ENCODE results near the gene APC2.
A peak's percentile ranks its signal among the peaks of the same experiment; 100 is the strongest.

The APC2 gene, protein sequence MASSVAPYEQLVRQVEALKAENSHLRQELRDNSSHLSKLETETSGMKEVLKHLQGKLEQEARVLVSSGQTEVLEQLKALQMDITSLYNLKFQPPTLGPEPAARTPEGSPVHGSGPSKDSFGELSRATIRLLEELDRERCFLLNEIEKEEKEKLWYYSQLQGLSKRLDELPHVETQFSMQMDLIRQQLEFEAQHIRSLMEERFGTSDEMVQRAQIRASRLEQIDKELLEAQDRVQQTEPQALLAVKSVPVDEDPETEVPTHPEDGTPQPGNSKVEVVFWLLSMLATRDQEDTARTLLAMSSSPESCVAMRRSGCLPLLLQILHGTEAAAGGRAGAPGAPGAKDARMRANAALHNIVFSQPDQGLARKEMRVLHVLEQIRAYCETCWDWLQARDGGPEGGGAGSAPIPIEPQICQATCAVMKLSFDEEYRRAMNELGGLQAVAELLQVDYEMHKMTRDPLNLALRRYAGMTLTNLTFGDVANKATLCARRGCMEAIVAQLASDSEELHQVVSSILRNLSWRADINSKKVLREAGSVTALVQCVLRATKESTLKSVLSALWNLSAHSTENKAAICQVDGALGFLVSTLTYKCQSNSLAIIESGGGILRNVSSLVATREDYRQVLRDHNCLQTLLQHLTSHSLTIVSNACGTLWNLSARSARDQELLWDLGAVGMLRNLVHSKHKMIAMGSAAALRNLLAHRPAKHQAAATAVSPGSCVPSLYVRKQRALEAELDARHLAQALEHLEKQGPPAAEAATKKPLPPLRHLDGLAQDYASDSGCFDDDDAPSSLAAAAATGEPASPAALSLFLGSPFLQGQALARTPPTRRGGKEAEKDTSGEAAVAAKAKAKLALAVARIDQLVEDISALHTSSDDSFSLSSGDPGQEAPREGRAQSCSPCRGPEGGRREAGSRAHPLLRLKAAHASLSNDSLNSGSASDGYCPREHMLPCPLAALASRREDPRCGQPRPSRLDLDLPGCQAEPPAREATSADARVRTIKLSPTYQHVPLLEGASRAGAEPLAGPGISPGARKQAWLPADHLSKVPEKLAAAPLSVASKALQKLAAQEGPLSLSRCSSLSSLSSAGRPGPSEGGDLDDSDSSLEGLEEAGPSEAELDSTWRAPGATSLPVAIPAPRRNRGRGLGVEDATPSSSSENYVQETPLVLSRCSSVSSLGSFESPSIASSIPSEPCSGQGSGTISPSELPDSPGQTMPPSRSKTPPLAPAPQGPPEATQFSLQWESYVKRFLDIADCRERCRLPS (N-terminal part only)

GRCh38 chr19:1449467-1450442, at the start of gene APC2:
APC2 (plus strand) TSS chr19:1450121; CDS start chr19:1453002, 2,881 bp downstream.
- peak; percentile 31 for DNase-seq

DNA sequence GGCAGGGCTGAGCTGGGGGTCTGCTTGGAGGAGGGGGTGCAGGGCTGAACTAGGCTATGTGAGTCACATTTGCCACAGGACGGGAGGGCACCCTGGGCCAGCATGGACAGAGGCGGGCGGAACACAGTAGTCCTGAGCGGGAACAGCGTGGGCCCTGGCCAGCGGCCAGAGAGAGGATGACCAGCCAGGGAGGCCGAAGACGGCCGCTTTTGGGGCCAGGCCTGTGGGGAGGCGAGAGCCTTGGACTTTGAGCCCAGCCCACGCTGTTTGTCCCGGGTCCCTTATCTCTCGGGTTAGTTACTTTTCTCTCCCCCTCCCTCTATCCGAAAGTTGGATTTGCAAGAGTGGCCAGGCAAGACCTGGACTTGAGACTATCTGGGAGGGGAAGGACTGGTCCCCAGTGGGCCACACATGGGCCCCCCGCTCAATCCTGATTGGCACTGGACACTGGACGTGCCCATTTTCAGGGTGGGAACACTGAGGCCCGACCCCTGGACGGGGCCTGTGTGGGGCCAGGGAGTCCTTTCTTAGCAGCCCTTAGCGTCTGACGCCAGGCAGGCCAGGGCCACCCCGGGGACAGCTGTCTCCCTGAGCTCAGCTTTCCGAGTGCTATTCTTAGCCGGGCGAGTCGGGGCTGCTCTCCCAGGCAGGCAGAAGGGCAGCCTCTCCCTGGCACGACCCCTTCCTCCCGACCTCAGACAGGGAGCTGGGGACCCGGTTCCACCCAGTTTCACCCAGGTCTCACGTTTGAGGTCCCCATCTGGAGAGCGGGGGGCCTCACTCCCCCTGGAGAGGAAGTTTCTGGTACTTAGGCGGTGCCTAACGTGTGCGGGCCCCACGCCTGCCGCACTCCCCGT, 49.4 kb upstream of the APC2 start:
- DNase-seq: no peak

- DNase-seq: peak; percentile 55
Measured at GRCh38 chr19:1401138-1401888, 48.6 kb upstream of the APC2 start, which contains the start of gene GAMT. GAMT (minus strand) TSS chr19:1401542; CDS start chr19:1401476, 66 bp downstream.

- no peak for DNase-seq
Measured at GRCh38 chr19:1401889-1402217, 48.1 kb upstream of the APC2 start.

- DNase-seq: no peak
Measured at GRCh38 chr19:1402411-1403070, 47.4 kb upstream of the APC2 start.

GRCh38 chr19:1406774-1407527, 43.0 kb upstream of the APC2 start:
- DNase-seq: peak; percentile 99

DNA sequence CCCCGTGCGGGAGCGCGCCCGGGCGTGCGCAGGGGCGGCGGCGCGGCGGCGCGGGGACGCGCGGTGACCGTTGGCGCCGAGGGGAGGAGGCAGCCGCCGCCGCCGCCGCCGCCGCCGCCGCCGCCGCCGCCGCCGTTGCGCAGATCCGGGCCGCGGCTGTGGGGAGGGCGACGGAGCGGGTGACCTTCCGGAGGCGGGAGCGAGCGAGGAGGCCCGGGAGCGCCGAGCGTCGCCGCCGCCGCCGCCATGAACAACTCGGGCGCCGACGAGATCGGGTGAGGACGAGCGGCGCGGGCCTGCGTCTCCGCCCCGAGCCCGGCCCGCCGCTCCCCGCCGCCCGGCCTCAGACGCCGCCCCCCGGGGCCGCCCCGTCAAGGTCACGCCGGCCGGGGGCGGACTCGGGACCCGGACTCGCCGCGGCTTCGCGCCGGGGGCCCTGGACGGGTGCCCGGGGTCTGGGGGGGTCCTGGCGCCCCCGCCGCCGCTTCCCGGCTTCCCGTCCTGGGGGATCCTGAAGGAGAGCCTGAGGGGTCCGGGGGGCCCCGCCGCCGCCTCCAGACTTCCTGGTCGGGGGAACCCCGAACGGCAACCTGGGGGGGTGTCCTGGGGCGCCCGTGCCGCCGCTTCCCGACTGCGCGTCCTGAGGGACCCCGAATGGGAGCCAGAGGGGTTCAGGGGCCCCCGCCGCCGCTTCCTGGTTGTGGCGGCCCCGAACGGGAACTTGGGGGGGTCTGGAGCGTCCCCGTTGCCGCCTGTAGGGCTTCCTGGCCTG, 42.2 kb upstream of the APC2 start, which contains the start of gene DAZAP1:
TSS of gene DAZAP1 (plus strand) at position 59 of the 772 bp plus-strand sequence. CDS start at position 247, 188 bp downstream.
- peak; percentile 45 for DNase-seq

- DNase-seq: peak; percentile 76
Measured at GRCh38 chr19:1408300-1409203, 41.4 kb upstream of the APC2 start.

DNA sequence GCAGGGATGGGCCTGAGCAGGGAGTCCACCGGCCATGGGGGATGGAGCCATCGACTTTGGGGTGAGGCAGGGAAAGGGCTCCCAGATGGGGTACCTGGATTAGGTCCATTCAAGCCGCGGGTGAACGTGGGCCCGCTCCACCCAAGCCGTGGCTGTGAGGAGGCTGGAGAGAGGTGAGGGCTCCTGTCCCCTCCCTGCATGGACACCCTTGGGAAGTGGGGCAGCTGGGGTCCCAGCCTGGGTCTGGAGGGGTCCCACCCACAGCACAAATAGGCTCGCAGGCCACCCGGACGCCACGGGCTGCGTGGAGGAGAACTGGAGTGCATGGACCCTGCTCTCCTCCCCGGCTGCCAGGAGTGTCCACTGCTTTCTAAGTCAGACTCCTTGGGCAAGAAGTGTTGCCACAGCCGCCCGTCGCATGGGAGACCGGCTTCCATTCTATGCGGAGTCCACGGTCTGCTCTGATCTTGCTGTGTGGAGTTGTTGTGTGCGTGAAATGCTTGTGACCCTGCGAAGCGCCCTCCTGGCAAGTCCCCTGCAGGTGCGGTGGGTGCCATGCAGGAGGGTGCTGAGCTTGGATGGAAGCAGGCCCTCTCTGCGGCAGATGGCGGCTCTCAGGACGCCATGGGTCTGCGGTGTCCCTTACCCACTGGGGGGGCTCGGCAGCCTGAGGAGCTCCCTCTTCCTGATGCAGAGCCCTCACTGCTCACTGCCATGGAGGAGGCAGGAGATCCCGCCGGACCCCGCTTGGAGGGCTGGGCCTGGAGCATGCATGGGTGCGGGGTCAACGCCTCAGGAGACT, 40.5 kb upstream of the APC2 start:
- DNase-seq: no peak

- DNase-seq: no peak
Measured at GRCh38 chr19:1410136-1410786, 39.7 kb upstream of the APC2 start.

DNA sequence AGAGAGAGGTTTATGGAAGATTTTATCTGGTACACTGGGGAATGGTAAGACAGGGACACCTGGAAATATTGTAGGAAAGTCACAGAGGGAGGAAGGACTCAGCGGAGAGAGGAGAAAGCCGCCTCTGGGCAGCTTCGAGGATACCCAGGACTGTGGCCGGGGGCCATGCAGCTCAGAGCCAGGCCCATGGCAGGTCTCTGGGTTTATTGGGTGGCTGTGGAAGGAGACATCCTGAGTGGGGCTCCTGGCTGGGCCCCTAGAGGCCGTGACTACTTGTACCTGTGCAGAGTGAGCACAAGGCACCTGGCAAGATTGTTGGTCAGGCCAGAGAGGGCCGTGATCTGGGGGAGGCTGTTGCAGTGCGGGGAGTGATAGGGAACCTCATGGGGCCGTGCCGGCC, 39.1 kb upstream of the APC2 start:
- DNase-seq: no peak

DNA sequence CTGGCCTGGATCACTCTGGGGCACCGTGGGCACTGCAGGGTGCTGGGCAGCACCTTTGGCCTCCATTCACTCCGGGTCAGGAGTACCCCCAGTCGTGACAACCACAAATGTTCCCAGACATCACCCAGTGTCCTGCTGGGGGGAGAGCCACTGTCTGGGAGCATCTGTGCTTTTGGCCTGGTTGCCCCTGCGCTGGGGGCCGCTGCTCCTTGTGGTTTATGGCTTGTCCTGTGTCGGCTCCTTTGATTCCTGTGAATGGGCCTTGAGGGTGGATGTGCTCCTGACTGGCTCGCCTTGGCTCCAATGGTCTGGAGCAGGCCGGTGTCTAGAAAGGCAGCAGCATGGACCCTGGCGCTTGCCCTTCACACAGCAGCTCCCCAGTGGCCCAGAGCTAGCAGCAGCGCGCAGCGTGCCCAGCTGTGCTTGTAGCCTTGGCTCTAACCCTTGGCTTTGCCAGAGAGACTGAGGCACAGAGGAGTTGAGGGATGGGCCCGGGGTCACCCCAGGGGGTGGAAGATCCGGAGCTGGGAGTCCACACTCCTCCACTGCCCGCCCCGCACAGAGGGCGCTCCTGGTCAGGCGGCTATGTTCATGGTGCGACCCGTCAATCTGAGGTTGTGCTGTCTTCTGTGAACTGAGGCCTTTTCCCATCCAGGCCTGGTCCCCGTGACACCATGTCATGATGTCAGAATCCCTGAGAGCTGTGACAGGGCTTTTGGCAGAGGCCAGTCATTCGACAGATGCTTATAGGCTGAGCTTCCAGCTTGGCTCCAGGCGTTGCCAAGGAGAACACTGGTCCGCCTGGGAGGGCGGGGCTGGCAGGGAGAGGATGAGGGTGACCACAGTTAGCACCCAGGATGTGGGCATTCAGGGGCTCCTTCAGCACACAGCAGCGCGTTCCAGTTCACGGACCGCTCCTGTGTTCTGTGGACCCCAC, 38.4 kb upstream of the APC2 start:
- DNase-seq: peak; percentile 52

DNA sequence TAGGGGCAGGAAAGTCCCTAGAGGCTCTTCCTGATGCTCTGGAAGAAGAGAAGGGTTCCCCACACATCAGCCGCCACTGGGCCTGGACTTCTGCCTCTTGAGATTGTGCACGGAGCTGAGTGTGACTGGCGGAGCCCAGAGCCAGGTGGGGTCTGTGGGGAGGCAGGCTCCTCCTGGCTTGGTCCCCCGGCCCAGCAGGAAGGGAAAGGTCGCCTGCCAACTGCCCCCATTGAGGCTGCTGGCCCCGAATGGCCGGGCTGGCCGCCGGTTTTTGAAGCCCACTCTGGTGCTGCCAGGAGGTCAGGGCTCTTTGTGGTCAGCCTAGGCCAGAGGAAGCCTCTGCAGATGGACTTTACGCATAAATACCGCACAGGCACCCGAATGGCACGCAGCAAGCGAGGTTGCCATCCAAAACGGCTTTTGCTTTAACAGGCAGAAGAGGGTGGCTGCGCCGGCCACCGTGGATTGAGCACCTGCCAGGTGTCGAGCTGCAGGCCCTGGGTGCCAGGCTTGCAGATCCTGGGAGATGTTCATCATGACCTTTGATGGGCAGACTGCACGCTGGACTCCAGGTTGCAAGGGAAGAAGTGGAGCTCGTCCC, 37.5 kb upstream of the APC2 start:
- no peak for DNase-seq

Data from CD4-positive, alpha-beta T cell treated with Interleukin-17A for 1 hour (primary cell).